Lung (tissue), 9 donors: ENCODE results near the gene GTF2H2C_2.
"Not testable (repeated sequence)": the region's sequence is repeated elsewhere in the genome, so short reads cannot be mapped to it uniquely, and the experiment has no call there.

Experiments
- ATAC-seq: fragments of 200-7000 bp; cut with Tn5 transposase; one replicate; pipeline ENCODE4 v1.9.1; 2020; ENCODE audit warnings: moderate number of reproducible peaks; ENCODE audit not compliant: insufficient read depth, low FRiP score
- DNase-seq, 3 donors: peaks; one replicate each; pipeline ENCODE4 v3.0.0-alpha.2; 2013 to 2017
- H3K27ac ChIP-seq, 2 donors: one replicate each; pipeline ENCODE4 v1.5.1; 2013; ENCODE audit warnings: mild to moderate bottlenecking in 2 of 2, moderate library complexity in 2 of 2, control low read depth in 1 of 2, inconsistent platforms in 1 of 2, low read depth in 1 of 2, low read length in 1 of 2
- H3K27me3 ChIP-seq, 3 donors: one replicate each; pipeline ENCODE4 v1.5.1; 2013; ENCODE audit warnings: low read length in 2 of 3; ENCODE audit not compliant: control insufficient read depth in 3 of 3, insufficient read depth in 3 of 3
- H3K36me3 ChIP-seq, 4 donors: one replicate each; pipeline ENCODE4 v1.5.1; 2013; ENCODE audit warnings: low read length in 4 of 4, mild to moderate bottlenecking in 1 of 4, moderate library complexity in 1 of 4; ENCODE audit not compliant: control insufficient read depth in 4 of 4, insufficient read depth in 4 of 4
- H3K4me1 ChIP-seq, 5 donors: one replicate each; pipeline ENCODE4 v1.5.1; 2013; ENCODE audit warnings: low read length in 5 of 5, mild to moderate bottlenecking in 2 of 5, moderate library complexity in 1 of 5; ENCODE audit not compliant: control insufficient read depth in 5 of 5, insufficient read depth in 5 of 5
- H3K4me3 ChIP-seq: one replicate; pipeline ENCODE4 v1.5.1; 2013; ENCODE audit warnings: mild to moderate bottlenecking, control low read depth, moderate library complexity
- H3K9ac ChIP-seq, 2 donors: one replicate each; pipeline ENCODE4 v1.5.1; 2013; ENCODE audit warnings: low read length in 2 of 2, control low read depth in 1 of 2; ENCODE audit not compliant: insufficient read depth in 1 of 2
- H3K9me3 ChIP-seq, 4 donors: one replicate each; pipeline ENCODE4 v1.5.1; 2013; ENCODE audit warnings: low read length in 3 of 4, mild to moderate bottlenecking in 1 of 4, moderate library complexity in 1 of 4; ENCODE audit not compliant: control insufficient read depth in 4 of 4, insufficient read depth in 3 of 4
- WGBS, 2 donors: extraction: QIAGEN DNeasy Blood & Tissue Kit; methylation state at CpG; one replicate each; pipeline ENCODE4 v1.1.7; 2013; 5-methylcytosine and 5-hydroxymethylcytosine counted together
- donor health status: Bipolar disorder and iron deficiency.
- donor health status: healthy.
- donor health status: DM: yes; HTN: yes; CAD: no.

Gene GTF2H2C_2

GRCh38 chr5:70415117-70415516, at the start of gene GTF2H2C_2:
TSS of gene GTF2H2C_2 (plus strand) at chr5:70415368.
- H3K27me3 ChIP-seq, H3K4me1 ChIP-seq, H3K9me3 ChIP-seq, DNase-seq, H3K27ac ChIP-seq, H3K36me3 ChIP-seq, H3K9ac ChIP-seq, H3K4me3 ChIP-seq: not testable (repeated sequence)
- WGBS, 2 donors, result no CpG with 5 or more reads among the region's 39 CpGs
- ATAC-seq, result peak; percentile 95

GRCh38 chr5:70400984-70401686, 14.0 kb upstream of the GTF2H2C_2 start:
- not testable (repeated sequence) for H3K36me3 ChIP-seq, H3K9me3 ChIP-seq, H3K27me3 ChIP-seq, H3K4me1 ChIP-seq, H3K4me3 ChIP-seq, H3K9ac ChIP-seq
- 0% methylated on average over 2 to 28 of the region's 71 CpGs for WGBS, 2 donors
- DNase-seq (peak in 1 of 3 donors; percentile 74), ATAC-seq (peak; percentile 87)
- peak overlapping the region; percentile 40 to 45 for H3K27ac ChIP-seq

GRCh38 chr5:70421322-70421721, 6.2 kb downstream of the GTF2H2C_2 start:
- no CpG with 5 or more reads among the region's 1 CpG for WGBS, 2 donors
- not testable (repeated sequence) for H3K9ac ChIP-seq, H3K36me3 ChIP-seq, H3K27me3 ChIP-seq, H3K27ac ChIP-seq, H3K9me3 ChIP-seq, H3K4me3 ChIP-seq, H3K4me1 ChIP-seq, DNase-seq, ATAC-seq

- not testable (repeated sequence) for H3K4me1 ChIP-seq, H3K36me3 ChIP-seq, H3K27me3 ChIP-seq, DNase-seq, H3K9me3 ChIP-seq, H3K27ac ChIP-seq, H3K4me3 ChIP-seq, ATAC-seq, H3K9ac ChIP-seq
- no CpG with 5 or more reads among the region's 3 CpGs for WGBS, 2 donors
Measured at GRCh38 chr5:70423215-70423614, 8.0 kb downstream of the GTF2H2C_2 start.

GRCh38 chr5:70438518-70438917, 23.4 kb downstream of the GTF2H2C_2 start:
- not testable (repeated sequence) for H3K9ac ChIP-seq, H3K36me3 ChIP-seq, H3K9me3 ChIP-seq, H3K27ac ChIP-seq, DNase-seq, H3K4me1 ChIP-seq, ATAC-seq, H3K4me3 ChIP-seq, H3K27me3 ChIP-seq
- WGBS, 2 donors, result no CpG with 5 or more reads among the region's 2 CpGs

- H3K36me3 ChIP-seq, H3K4me3 ChIP-seq, DNase-seq, H3K9ac ChIP-seq, H3K4me1 ChIP-seq, ATAC-seq, H3K27ac ChIP-seq, H3K27me3 ChIP-seq, H3K9me3 ChIP-seq: not testable (repeated sequence)
- WGBS, 2 donors, result no CpG with 5 or more reads among the region's 1 CpG
Measured at GRCh38 chr5:70449565-70449964, 34.4 kb downstream of the GTF2H2C_2 start.

- H3K4me1 ChIP-seq, H3K27ac ChIP-seq, H3K9me3 ChIP-seq, H3K27me3 ChIP-seq, H3K36me3 ChIP-seq, DNase-seq, H3K9ac ChIP-seq, H3K4me3 ChIP-seq: not testable (repeated sequence)
- WGBS, 2 donors, result no CpG with 5 or more reads among the region's 7 CpGs
- peak; percentile 84 for ATAC-seq
Measured at GRCh38 chr5:70451249-70451984, 36.2 kb downstream of the GTF2H2C_2 start.

GRCh38 chr5:70457093-70457492, 41.9 kb downstream of the GTF2H2C_2 start:
- H3K4me1 ChIP-seq, ATAC-seq, H3K4me3 ChIP-seq, H3K27me3 ChIP-seq, H3K9ac ChIP-seq, H3K27ac ChIP-seq, H3K36me3 ChIP-seq, H3K9me3 ChIP-seq, DNase-seq: not testable (repeated sequence)
- no CpG with 5 or more reads among the region's 6 CpGs for WGBS, 2 donors
